Measurements from ENCODE around the gene LZTS3. TPM values are rescaled to one million over a fixed set of nuclear protein-coding genes. Genes with fewer than 3 reads are reported as not detected.
"Not testable (repeated sequence)": the region's sequence is repeated elsewhere in the genome, so short reads cannot be mapped to it uniquely, and the experiment has no call there.

The LZTS3 gene
- polyA plus RNA-seq, 1 donor (not counting 4 experiments of a cell fraction or from before 2014, with no cell fraction given), result 2.5 TPM

GRCh38 chr20:3125776-3126526 lies 47.4 kb downstream of the LZTS3 start:
- FAIRE-seq; H3K27ac ChIP-seq (ENCODE audit: control insufficient read depth, insufficient read depth, low read length); H3K4me3 ChIP-seq (ENCODE audit: control insufficient read depth in 2 of 3, extremely low read depth in 1 of 3, insufficient read depth in 2 of 3, low read depth in 1 of 3, low read length in 3 of 3); H3K4me1 ChIP-seq (ENCODE audit: control insufficient read depth, extremely low read depth, insufficient read depth, low read length); H4K20me1 ChIP-seq (ENCODE audit: control insufficient read depth, extremely low read depth, insufficient read depth, low read length); H3K27me3 ChIP-seq (ENCODE audit: control insufficient read depth, extremely low read depth, insufficient read depth, low read length); H2AFZ ChIP-seq (ENCODE audit: control insufficient read depth, low read length); H3K4me2 ChIP-seq (ENCODE audit: control insufficient read depth, extremely low read depth, insufficient read depth, low read depth, low read length); H3K79me2 ChIP-seq (ENCODE audit: control insufficient read depth, insufficient read depth, low read length); H3K9me3 ChIP-seq (ENCODE audit: control insufficient read depth, low read depth, low read length); H3K9me1 ChIP-seq (ENCODE audit: control insufficient read depth, extremely low read depth, insufficient read depth, low read length); H3K36me3 ChIP-seq (ENCODE audit: control insufficient read depth in 2 of 2, extremely low read depth in 1 of 2, insufficient read depth in 2 of 2, low read length in 2 of 2); DNase-seq (ENCODE audit: low read depth, low spot score); H3K9ac ChIP-seq (ENCODE audit: control insufficient read depth, extremely low read depth, insufficient read depth, low read length); dilution Hi-C loops (cut with MboI; ENCODE audit: extremely low pct_ligation_motif_present, low sequenced_read_pairs): not testable (repeated sequence)

GRCh38 chr20:3124773-3125560 lies 48.4 kb downstream of the LZTS3 start:
- H3K4me2 ChIP-seq (ENCODE audit: control insufficient read depth, extremely low read depth, insufficient read depth, low read depth, low read length); DNase-seq (ENCODE audit: low read depth, low spot score); H3K4me3 ChIP-seq (ENCODE audit: control insufficient read depth in 2 of 3, extremely low read depth in 1 of 3, insufficient read depth in 2 of 3, low read depth in 1 of 3, low read length in 3 of 3); FAIRE-seq; H2AFZ ChIP-seq (ENCODE audit: control insufficient read depth, low read length); H3K27me3 ChIP-seq (ENCODE audit: control insufficient read depth, extremely low read depth, insufficient read depth, low read length); H3K9me1 ChIP-seq (ENCODE audit: control insufficient read depth, extremely low read depth, insufficient read depth, low read length); H3K4me1 ChIP-seq (ENCODE audit: control insufficient read depth, extremely low read depth, insufficient read depth, low read length); H4K20me1 ChIP-seq (ENCODE audit: control insufficient read depth, extremely low read depth, insufficient read depth, low read length); H3K36me3 ChIP-seq (ENCODE audit: control insufficient read depth in 2 of 2, extremely low read depth in 1 of 2, insufficient read depth in 2 of 2, low read length in 2 of 2); H3K27ac ChIP-seq (ENCODE audit: control insufficient read depth, insufficient read depth, low read length); H3K79me2 ChIP-seq (ENCODE audit: control insufficient read depth, insufficient read depth, low read length); H3K9me3 ChIP-seq (ENCODE audit: control insufficient read depth, low read depth, low read length); H3K9ac ChIP-seq (ENCODE audit: control insufficient read depth, extremely low read depth, insufficient read depth, low read length); dilution Hi-C loops (cut with MboI; ENCODE audit: extremely low pct_ligation_motif_present, low sequenced_read_pairs): not testable (repeated sequence)

GRCh38 chr20:3124163-3124562 lies 49.2 kb downstream of the LZTS3 start:
- DNase-seq (ENCODE audit: low read depth, low spot score); H3K9me1 ChIP-seq (ENCODE audit: control insufficient read depth, extremely low read depth, insufficient read depth, low read length); H3K27ac ChIP-seq (ENCODE audit: control insufficient read depth, insufficient read depth, low read length); H3K9ac ChIP-seq (ENCODE audit: control insufficient read depth, extremely low read depth, insufficient read depth, low read length); H3K4me3 ChIP-seq (ENCODE audit: control insufficient read depth in 2 of 3, extremely low read depth in 1 of 3, insufficient read depth in 2 of 3, low read depth in 1 of 3, low read length in 3 of 3); H4K20me1 ChIP-seq (ENCODE audit: control insufficient read depth, extremely low read depth, insufficient read depth, low read length); H2AFZ ChIP-seq (ENCODE audit: control insufficient read depth, low read length); FAIRE-seq; H3K9me3 ChIP-seq (ENCODE audit: control insufficient read depth, low read depth, low read length); H3K79me2 ChIP-seq (ENCODE audit: control insufficient read depth, insufficient read depth, low read length); H3K36me3 ChIP-seq (ENCODE audit: control insufficient read depth in 2 of 2, extremely low read depth in 1 of 2, insufficient read depth in 2 of 2, low read length in 2 of 2); H3K4me1 ChIP-seq (ENCODE audit: control insufficient read depth, extremely low read depth, insufficient read depth, low read length); H3K4me2 ChIP-seq (ENCODE audit: control insufficient read depth, extremely low read depth, insufficient read depth, low read depth, low read length); H3K27me3 ChIP-seq (ENCODE audit: control insufficient read depth, extremely low read depth, insufficient read depth, low read length); dilution Hi-C loops (cut with MboI; ENCODE audit: extremely low pct_ligation_motif_present, low sequenced_read_pairs): not testable (repeated sequence)

Measured in keratinocyte (primary cell).